Omental fat pad (tissue), 4 donors: ENCODE data around the gene OR7A5. TPM values are rescaled to one million over a fixed set of nuclear protein-coding genes. Genes with fewer than 3 reads are reported as not detected.

ENCODE experiments used
- ATAC-seq: fragments of 150-250 bp; one replicate; pipeline ENCODE4 v1.9.1; 2016; ENCODE audit warnings: mild to moderate bottlenecking, moderate library complexity; ENCODE audit not compliant: low FRiP score
- DNase-seq: peaks from one replicate; pipeline ENCODE4 v3.0.0-alpha.2; 2019; ENCODE audit warnings: low spot score
- CTCF ChIP-seq, 3 donors: fragments of 450-650 bp; IDR thresholded peaks; one replicate each; pipeline ENCODE4 v1.5.1; 2016 to 2017; ENCODE audit warnings: antibody characterized with exemption in 3 of 3, mild to moderate bottlenecking in 3 of 3, moderate library complexity in 2 of 3
- total RNA-seq, 4 donors: library from RNA; depleted of rRNA; stranded (reverse); fragments of >200 nt; gene quantifications; one replicate each; pipeline ENCODE4 v1.1.0, GENCODE V29; 2016

Gene OR7A5
- total RNA-seq, result not detected

- no peak for TF ChIP-seq CTCF (IDR thresholded peaks at IDR 0.05)
- no peak for DNase-seq
- ATAC-seq, result no peak
Measured at GRCh38 chr19:14835011-14835410, at the start of gene OR7A5, which contains the start of gene OR7C1. OR7A5 (minus strand) TSS chr19:14835185; CDS start chr19:14828241, 6,944 bp downstream. OR7C1 (minus strand) TSS chr19:14835185; CDS start chr19:14800136, 35,049 bp downstream.

- no peak for TF ChIP-seq CTCF (IDR thresholded peaks at IDR 0.05)
- no peak for ATAC-seq
Measured at GRCh38 chr19:14871619-14872230, 36.7 kb upstream of the OR7A5 start.

GRCh38 chr19:14868497-14868896 lies 33.5 kb upstream of the OR7A5 start:
- ATAC-seq (no peak), DNase-seq (no peak)
- no peak for TF ChIP-seq CTCF (IDR thresholded peaks at IDR 0.05)

More at GRCh38 chr19:14871619-14872230, 36.7 kb upstream of the OR7A5 start:
- DNase-seq, result no peak

- no peak for ATAC-seq
- no peak for TF ChIP-seq CTCF (IDR thresholded peaks at IDR 0.05)
- no peak for DNase-seq
Measured at GRCh38 chr19:14848822-14849221, 13.8 kb upstream of the OR7A5 start, which contains the start of gene OR7A10. OR7A10 (minus strand) TSS chr19:14848922; CDS start chr19:14841877, 7,045 bp downstream.

- no peak for ATAC-seq
- DNase-seq, result no peak
- TF ChIP-seq CTCF (IDR thresholded peaks at IDR 0.05), result no peak
Measured at GRCh38 chr19:14843578-14843977, 8.6 kb upstream of the OR7A5 start.

GRCh38 chr19:14843169-14843568 lies 8.2 kb upstream of the OR7A5 start:
- DNase-seq (no peak), ATAC-seq (no peak)
- TF ChIP-seq CTCF (IDR thresholded peaks at IDR 0.05), result no peak

- no peak for ATAC-seq
- DNase-seq, result no peak
- TF ChIP-seq CTCF (IDR thresholded peaks at IDR 0.05), result no peak
Measured at GRCh38 chr19:14840206-14840605, 5.2 kb upstream of the OR7A5 start.
